Measurements from ENCODE around the gene TMEM258.

Gene TMEM258

GRCh38 chr11:61746442-61747191, 45.8 kb downstream of the TMEM258 start:
- TF ChIP-seq CTCF (IDR thresholded peaks at IDR 0.05; ENCODE audit: low read depth, low read length): no peak
- no peak for DNase-seq
- no peaks in the 10 kb centered on the region for H3K27me3 ChIP-seq
- no peaks in the 10 kb centered on the region for H3K9me3 ChIP-seq
- H3K4me3 ChIP-seq (ENCODE audit: low read depth, low read length): no peak overlapping the region
- H3K4me1 ChIP-seq: no peaks in the 10 kb centered on the region; the same call in 1 of the 2 replicates
- no peaks in the 10 kb centered on the region for H3K36me3 ChIP-seq

DNA sequence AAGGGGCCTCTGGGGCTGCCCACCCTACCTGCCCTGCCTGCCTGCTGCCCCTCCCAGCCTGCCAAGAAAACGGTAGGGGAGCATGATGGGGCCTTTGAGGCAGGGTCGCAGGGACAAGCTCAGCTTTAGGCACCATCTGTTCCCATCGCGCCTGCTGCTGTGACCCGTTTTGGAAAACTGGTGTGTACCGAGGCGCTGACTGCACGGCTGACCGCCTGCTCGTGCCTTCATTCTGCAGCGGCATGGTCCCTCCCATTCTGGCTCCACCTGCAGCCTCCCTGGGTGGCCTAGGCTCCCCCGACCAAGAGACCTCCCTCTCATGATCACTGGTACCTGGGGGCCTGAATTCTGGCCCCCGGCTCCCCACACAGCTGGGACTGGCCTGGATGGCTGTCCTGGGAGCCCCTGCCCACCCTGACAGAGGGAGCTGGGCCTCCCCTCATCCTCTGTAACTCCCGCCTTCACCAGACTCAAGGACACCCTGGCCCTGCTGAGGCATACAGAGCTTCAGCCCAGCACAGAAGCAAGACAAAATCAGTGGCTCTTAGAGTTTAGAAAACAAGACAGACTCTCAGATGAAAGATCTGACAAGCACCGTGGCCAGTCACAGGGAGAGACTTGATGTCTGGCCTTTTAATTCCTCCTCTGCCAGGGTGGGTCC, 46.5 kb downstream of the TMEM258 start:
- Histone ChIP-seq H3K36me3 (no peaks in the 10 kb centered on the region), H3K4me3 (ENCODE audit: low read depth, low read length) (no peak overlapping the region), H3K4me1 (no peaks in the 10 kb centered on the region; the same call in 1 of the 2 replicates), H3K9me3 (no peaks in the 10 kb centered on the region), H3K27me3 (no peaks in the 10 kb centered on the region)
- TF ChIP-seq CTCF (IDR thresholded peaks at IDR 0.05; ENCODE audit: low read depth, low read length): no peak
- DNase-seq: no peak

DNA sequence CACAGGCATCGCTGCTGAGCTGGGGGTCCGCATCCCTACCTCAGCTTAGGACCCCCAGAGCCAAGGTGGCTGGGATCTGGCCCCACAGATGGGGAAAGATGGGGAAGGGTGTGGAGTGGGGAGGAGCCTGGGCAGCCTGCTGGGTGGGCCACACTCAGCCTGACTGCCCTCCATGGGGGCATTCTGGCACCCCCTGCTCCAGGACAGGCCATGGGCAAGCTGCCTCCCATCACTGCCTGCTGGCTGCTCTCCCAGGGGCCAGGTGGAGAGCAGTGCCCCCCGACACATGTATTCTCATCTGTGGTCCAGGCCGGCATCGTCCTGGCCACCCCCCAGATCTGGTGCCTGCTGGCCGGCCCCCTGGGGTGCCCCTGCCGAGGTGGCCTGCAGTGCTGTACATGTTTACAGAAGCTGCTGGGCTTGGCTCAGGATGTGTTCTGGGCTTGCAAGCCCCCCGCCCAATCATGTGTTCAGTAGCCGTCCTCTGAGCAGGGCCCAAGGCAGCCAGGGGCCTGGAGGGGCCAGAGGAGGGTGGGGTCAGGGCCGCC, 47.7 kb downstream of the TMEM258 start:
- H3K27me3 ChIP-seq: no peaks in the 10 kb centered on the region
- H3K36me3 ChIP-seq: no peaks in the 10 kb centered on the region
- no peaks in the 10 kb centered on the region for H3K9me3 ChIP-seq
- DNase-seq: no peak
- no peak for TF ChIP-seq CTCF (IDR thresholded peaks at IDR 0.05; ENCODE audit: low read depth, low read length)
- no peak overlapping the region for H3K4me3 ChIP-seq (ENCODE audit: low read depth, low read length)
- no peaks in the 10 kb centered on the region; the same call in 1 of the 2 replicates for H3K4me1 ChIP-seq

DNA sequence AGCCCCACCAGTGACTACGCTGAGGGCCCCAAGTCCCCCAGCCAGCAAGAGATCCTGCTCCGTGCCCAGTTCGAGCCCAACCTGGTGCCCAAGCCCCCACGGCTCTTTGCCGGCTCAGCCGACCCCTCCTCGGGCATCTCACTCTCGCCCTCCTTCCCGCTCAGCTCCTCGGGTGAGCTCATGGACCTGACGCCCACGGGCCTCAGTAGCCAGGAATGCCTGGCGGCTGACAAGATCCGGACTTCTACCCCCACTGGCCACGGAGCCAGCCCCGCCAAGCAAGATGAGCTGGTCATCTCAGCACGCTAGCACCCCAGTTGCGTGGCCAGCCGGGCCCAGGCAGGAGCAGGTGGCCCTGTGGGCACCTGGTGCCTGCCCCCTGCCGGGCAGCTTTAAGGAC, 48.2 kb downstream of the TMEM258 start:
- Histone ChIP-seq H3K9me3 (no peaks in the 10 kb centered on the region), H3K27me3 (no peaks in the 10 kb centered on the region)

GRCh38 chr11:61743486-61744095, 48.8 kb downstream of the TMEM258 start:
- no peak for TF ChIP-seq CTCF (IDR thresholded peaks at IDR 0.05; ENCODE audit: low read depth, low read length)
- no peaks in the 10 kb centered on the region for H3K9me3 ChIP-seq
- H3K27me3 ChIP-seq: no peaks in the 10 kb centered on the region
- no peak for DNase-seq
- H3K4me3 ChIP-seq (ENCODE audit: low read depth, low read length): no peak overlapping the region
- H3K4me1 ChIP-seq: no peaks in the 10 kb centered on the region; the same call in 1 of the 2 replicates
- H3K36me3 ChIP-seq: no peaks in the 10 kb centered on the region

More for the DNA sequence above, 48.2 kb downstream of the TMEM258 start:
- TF ChIP-seq CTCF (IDR thresholded peaks at IDR 0.05; ENCODE audit: low read depth, low read length): no peak
- H3K4me1 ChIP-seq: no peaks in the 10 kb centered on the region; the same call in 1 of the 2 replicates
- no peaks in the 10 kb centered on the region for H3K36me3 ChIP-seq
- no peak for DNase-seq
- no peak overlapping the region for H3K4me3 ChIP-seq (ENCODE audit: low read depth, low read length)
